Right lobe of liver (tissue), 6 donors: ENCODE measurements around the gene RAPGEF3. TPM values are rescaled to one million over a fixed set of nuclear protein-coding genes. Genes with fewer than 3 reads are reported as not detected.
A peak's percentile ranks its signal among the peaks of the same experiment; 100 is the strongest.

Source experiments
- ATAC-seq, 4 donors: fragments of 200-7000 bp; cut with Tn5 transposase; one replicate each; pipeline ENCODE4 v1.9.1; 2020; ENCODE audit warnings: mild to moderate bottlenecking in 4 of 4, moderate library complexity in 4 of 4
- DNase-seq, 3 donors: peaks; one replicate each; pipeline ENCODE4 v3.0.0-alpha.2; 2020
- H3K27ac ChIP-seq, 3 donors: fragments of 200-600 bp; one replicate each; pipeline ENCODE4 v1.8.0; 2022
- H3K27me3 ChIP-seq, 2 donors: fragments of 200-600 bp; one replicate each; pipeline ENCODE4 v1.8.0; 2022
- H3K36me3 ChIP-seq, 4 donors: fragments of 200-600 bp; sonication (generic) in 1 of 4; one replicate each; pipeline versions ENCODE4 v1.5.1 to v1.8.0; 2017 to 2022; ENCODE audit warnings: control low read depth in 1 of 4
- H3K4me1 ChIP-seq, 4 donors: fragments of 200-600 bp; sonication (generic) in 1 of 4; one replicate each; pipeline versions ENCODE4 v1.5.1 to v1.8.0; 2017 to 2022; ENCODE audit warnings: control low read depth in 1 of 4
- H3K4me3 ChIP-seq, 3 donors: fragments of 200-600 bp; one replicate each; pipeline ENCODE4 v1.8.0; 2022
- H3K9me3 ChIP-seq, 4 donors: fragments of 200-600 bp; sonication (generic) in 1 of 4; one replicate each; pipeline versions ENCODE4 v1.5.1 to v1.8.0; 2017 to 2022; ENCODE audit warnings: control low read depth in 1 of 4
- POLR2A ChIP-seq: fragments of 450-650 bp; IDR thresholded peaks from one replicate; pipeline ENCODE4 v1.6.1; 2017; ENCODE audit warnings: antibody characterized with exemption, mild to moderate bottlenecking
- WGBS: methylation state at CpG from one replicate; pipeline ENCODE4 v1.1.6; 2018; ENCODE audit warnings: low coverage, low lambda C conversion rate; ENCODE audit not compliant: insufficient coverage; ENCODE audit errors: missing lambda C conversion rate; 5-methylcytosine and 5-hydroxymethylcytosine counted together
- intact Hi-C, 2 donors: fragments of 100-400 bp; cut with DNase I; formaldehyde crosslinking; loops; one replicate each; pipeline versions ENCODE4 v1.11.2 to v1.14.1; 2022
- total RNA-seq, 6 experiments: library from RNA; depleted of rRNA in 2 of 6; stranded (reverse); fragments of >200 nt in 2 of 6; fragmentation: NEBNext Ultra II Directional in 3 of 6; extraction: Animal tissue kit (Norgen Biotek cat#: 25700) in 3 of 6; gene quantifications; one replicate each; pipeline versions ENCODE4 v1.1.0 to v1.2.4, GENCODE V29; 2016 to 2023
- TF ChIP-seq, protein P1 (sequence below), 4 donors: fragments of 200-600 bp in 3 of 4; fragments of 450-650 bp in 1 of 4; IDR thresholded peaks; one replicate each; pipeline versions ENCODE4 v1.5.1 to v1.8.0; 2016 to 2022; ENCODE audit warnings: antibody characterized with exemption in 4 of 4, mild to moderate bottlenecking in 2 of 4
- donor health status: DM: no; HTN: yes; CAD: no.
- donor health status: DM: no; HTN: no; CAD: no.
- donor health status: DM: no; HTN: no; CAD: no.
- donor health status: DM: no; HTN: yes; CAD: no.
- donor health status: DM: no; HTN: yes; CAD: no.

Gene RAPGEF3
- total RNA-seq, 6 experiments from 2014 or later: 0.81 to 4.6 (median 2.6) TPM

DNA sequence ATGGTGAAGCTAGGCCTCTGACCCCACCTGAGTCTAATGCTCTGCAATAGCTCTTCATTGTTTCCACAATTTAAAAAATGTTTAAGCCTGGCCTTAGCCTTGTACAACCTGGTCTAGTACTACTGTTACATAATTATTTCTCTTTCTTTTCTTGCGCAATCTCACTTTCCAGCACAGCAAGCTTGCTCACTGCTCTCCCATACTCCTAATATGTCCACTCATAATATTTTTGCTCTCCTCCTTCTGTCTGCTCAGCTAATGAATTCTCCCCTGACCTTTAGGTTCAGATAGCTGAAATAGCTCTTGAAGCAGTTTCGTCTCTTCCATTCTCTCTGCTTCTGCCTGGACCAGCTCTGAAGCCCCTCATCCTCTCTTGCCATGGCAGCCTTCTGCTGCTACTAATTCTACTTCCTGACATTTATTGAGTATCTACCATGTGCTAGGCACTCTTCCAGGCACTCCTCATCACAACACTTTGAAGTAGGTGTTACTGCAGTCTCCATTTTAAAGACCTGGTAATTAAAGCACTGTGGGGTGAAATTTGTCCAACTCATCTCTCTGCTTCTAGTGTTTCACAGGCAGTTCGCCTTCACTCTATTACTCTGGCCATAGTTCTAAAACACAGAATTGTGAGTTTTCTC lies 11.5 kb upstream of the RAPGEF3 start:
- no peaks in the 10 kb centered on the region for H3K9me3 ChIP-seq
- no peak for DNase-seq
- no peaks in the 10 kb centered on the region for H3K36me3 ChIP-seq
- peaks cover 0 to 33% (median 3%) of the 10 kb centered on the region in 4 donors for H3K4me1 ChIP-seq
- TF ChIP-seq, protein P1, sequence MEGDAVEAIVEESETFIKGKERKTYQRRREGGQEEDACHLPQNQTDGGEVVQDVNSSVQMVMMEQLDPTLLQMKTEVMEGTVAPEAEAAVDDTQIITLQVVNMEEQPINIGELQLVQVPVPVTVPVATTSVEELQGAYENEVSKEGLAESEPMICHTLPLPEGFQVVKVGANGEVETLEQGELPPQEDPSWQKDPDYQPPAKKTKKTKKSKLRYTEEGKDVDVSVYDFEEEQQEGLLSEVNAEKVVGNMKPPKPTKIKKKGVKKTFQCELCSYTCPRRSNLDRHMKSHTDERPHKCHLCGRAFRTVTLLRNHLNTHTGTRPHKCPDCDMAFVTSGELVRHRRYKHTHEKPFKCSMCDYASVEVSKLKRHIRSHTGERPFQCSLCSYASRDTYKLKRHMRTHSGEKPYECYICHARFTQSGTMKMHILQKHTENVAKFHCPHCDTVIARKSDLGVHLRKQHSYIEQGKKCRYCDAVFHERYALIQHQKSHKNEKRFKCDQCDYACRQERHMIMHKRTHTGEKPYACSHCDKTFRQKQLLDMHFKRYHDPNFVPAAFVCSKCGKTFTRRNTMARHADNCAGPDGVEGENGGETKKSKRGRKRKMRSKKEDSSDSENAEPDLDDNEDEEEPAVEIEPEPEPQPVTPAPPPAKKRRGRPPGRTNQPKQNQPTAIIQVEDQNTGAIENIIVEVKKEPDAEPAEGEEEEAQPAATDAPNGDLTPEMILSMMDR (IDR thresholded peaks at IDR 0.05): no peak
- TF ChIP-seq POLR2A: no peak
- intact Hi-C loops: no loop called here
- peak; percentile 32 to 52 (median 43) for ATAC-seq
- no peak overlapping the region for H3K4me3 ChIP-seq
- WGBS: 44% methylated on average over 2 of the region's 3 CpGs
- no peaks in the 10 kb centered on the region for H3K27me3 ChIP-seq
- no peak overlapping the region for H3K27ac ChIP-seq

DNA sequence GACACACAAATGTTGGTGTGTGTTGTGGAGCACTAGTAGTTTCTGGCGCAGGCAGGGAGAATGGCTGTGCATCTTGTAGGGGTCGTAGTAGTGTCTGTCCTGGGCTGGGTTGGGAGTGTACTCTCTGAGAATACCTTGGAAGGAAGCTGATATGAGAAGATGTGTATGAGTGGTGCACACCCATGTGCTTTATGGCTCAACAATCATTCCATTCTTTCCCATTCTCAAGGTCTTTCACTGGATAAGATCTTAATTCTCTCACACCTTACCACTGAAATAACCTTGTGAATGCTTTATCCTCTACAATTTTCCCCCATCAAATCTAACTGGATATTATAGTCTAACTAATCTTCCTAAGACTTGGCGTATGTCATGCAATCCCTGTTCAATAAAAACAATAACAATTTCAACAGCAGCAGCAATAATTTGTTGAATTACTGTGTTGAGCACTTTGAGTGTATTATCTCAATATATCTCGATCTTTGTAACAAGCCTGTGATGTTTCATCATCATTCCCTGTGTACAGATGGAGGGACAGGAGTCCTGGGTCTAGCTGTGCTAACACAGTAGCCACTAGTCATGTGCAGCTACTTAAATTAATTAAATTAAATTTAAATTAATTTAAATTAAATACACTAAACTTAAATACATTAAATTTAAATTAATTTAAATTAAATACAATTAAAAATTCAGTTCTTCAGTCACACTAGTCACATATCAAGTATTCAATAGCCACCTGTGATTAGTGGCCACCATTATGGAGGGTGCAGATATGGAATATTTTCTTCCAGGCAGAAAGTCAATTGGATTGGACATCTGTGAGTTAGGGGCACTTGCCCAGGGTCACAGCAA lies 10.8 kb upstream of the RAPGEF3 start:
- ATAC-seq (peak in 1 of 4 donors; percentile 10), DNase-seq (no peak)
- Histone ChIP-seq H3K9me3 (no peaks in the 10 kb centered on the region), H3K27me3 (no peaks in the 10 kb centered on the region), H3K36me3 (no peaks in the 10 kb centered on the region), H3K4me3 (no peak overlapping the region), H3K27ac (no peak overlapping the region), H3K4me1 (peaks cover 0 to 32% (median 3%) of the 10 kb centered on the region in 4 donors)
- no peak for TF ChIP-seq POLR2A
- TF ChIP-seq, protein P1 (IDR thresholded peaks at IDR 0.05): no peak
- 32% methylated on average over 2 of the region's 4 CpGs for WGBS
- intact Hi-C loops: loop anchor here in 1 of 2 donors (10.0 kb wide), 1 partner anchor 55 kb away; no protein-coding TSS in a partner anchor

DNA sequence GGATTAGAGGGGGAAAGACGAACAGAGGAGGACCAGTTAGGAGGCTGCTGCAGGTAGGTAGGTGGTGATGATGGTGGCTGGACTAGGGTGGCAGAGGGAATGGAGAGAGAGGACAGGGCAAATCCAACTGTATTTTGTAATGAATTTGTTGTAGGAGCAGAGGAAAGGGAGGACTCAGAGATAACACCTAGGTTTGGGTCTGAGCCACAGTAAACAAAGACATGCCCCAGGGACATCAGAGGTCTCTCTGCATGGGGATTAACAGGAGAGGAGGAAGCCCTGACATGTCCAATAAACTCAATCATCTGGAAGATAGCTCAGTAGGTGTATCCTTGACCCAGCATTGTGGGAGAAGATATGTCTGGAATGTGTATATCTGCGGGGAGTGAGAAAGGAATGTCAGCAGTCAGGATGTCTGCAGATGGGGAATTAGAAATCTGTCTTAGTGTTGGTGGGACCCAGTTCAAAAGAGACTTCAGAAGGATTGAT lies 9.7 kb upstream of the RAPGEF3 start:
- peak; percentile 50 to 64 (median 52) for ATAC-seq
- H3K4me3 ChIP-seq: no peak overlapping the region
- H3K27me3 ChIP-seq: no peaks in the 10 kb centered on the region
- intact Hi-C loops: loop anchor here in 1 of 2 donors (10.0 kb wide), 1 partner anchor 54 kb away; no protein-coding TSS in a partner anchor
- peaks cover 0 to 24% (median 3%) of the 10 kb centered on the region in 4 donors for H3K4me1 ChIP-seq
- no peak for TF ChIP-seq POLR2A
- TF ChIP-seq, protein P1 (IDR thresholded peaks at IDR 0.05): no peak
- 23% methylated on average over 2 of the region's 2 CpGs for WGBS
- H3K36me3 ChIP-seq: no peaks in the 10 kb centered on the region
- H3K9me3 ChIP-seq: no peaks in the 10 kb centered on the region
- no peak for DNase-seq
- no peak overlapping the region for H3K27ac ChIP-seq

DNA sequence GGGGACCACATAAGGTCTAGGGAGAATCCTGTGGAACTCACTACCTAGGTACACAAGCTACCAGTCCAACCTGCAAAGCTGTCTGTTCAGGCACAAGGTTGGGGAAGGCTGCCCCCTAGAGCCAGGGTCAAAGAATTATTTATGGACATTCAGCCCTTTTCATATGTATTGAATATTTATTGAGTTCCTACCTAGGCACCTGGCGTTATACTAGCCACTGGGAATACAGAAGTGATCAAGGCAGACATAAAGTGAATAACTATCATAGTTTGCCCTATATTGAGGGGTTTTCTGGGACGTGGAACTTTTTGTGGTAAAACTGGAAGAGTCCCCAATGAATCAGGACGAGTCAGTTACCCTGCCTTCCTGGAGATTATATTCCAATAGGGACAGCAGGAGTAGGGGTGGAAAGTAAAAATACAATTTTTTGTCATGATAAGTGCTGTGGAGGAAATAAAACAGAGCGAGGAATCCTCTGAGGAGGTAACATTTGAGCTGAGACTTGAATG lies 8.6 kb upstream of the RAPGEF3 start:
- DNase-seq: peak in 2 of 3 donors; percentile 59 to 72
- 33% methylated on average over 4 of the region's 4 CpGs for WGBS
- Histone ChIP-seq H3K4me3 (no peak overlapping the region), H3K9me3 (no peaks in the 10 kb centered on the region), H3K4me1 (peaks cover 0 to 19% (median 3%) of the 10 kb centered on the region in 4 donors), H3K27ac (no peak overlapping the region), H3K27me3 (no peaks in the 10 kb centered on the region), H3K36me3 (no peaks in the 10 kb centered on the region)
- TF ChIP-seq POLR2A: no peak
- TF ChIP-seq, protein P1 (IDR thresholded peaks at IDR 0.05): peak; percentile 50 to 60 (median 58)
- ATAC-seq: peak; percentile 55 to 70 (median 66)
- intact Hi-C loops: loop anchor here in 1 of 2 donors (10.0 kb wide), 1 partner anchor 52 kb away; no protein-coding TSS in a partner anchor
